Sigmoid colon (tissue), 3 donors: ENCODE results near the gene USP33.

Source experiments
- CTCF ChIP-seq, 4 experiments: fragments of 450-650 bp in 3 of 4; fragments of 200-600 bp in 1 of 4; IDR thresholded peaks; one replicate each; pipeline ENCODE4 v1.5.1; 2016 to 2019; ENCODE audit warnings: antibody characterized with exemption in 4 of 4, mild to moderate bottlenecking in 3 of 4, moderate library complexity in 2 of 4
- POLR2A ChIP-seq, 2 donors: fragments of 450-650 bp; IDR thresholded peaks; one replicate each; pipeline ENCODE4 v1.6.1; 2016; ENCODE audit warnings: antibody characterized with exemption in 2 of 2, mild to moderate bottlenecking in 2 of 2, moderate library complexity in 2 of 2

- no peak for TF ChIP-seq CTCF (IDR thresholded peaks at IDR 0.05)
- no peak for TF ChIP-seq POLR2A (IDR thresholded peaks at IDR 0.05)
These were observed 20.4 kb downstream of the USP33 start for GRCh38 chr1:77739235-77739634.
